Measurements from ENCODE around the gene IGLL5. TPM values are rescaled to one million over a fixed set of nuclear protein-coding genes. Genes with fewer than 3 reads are reported as not detected.

Gene IGLL5
- total RNA-seq, 1 donor from 2014 or later: not detected

DNA sequence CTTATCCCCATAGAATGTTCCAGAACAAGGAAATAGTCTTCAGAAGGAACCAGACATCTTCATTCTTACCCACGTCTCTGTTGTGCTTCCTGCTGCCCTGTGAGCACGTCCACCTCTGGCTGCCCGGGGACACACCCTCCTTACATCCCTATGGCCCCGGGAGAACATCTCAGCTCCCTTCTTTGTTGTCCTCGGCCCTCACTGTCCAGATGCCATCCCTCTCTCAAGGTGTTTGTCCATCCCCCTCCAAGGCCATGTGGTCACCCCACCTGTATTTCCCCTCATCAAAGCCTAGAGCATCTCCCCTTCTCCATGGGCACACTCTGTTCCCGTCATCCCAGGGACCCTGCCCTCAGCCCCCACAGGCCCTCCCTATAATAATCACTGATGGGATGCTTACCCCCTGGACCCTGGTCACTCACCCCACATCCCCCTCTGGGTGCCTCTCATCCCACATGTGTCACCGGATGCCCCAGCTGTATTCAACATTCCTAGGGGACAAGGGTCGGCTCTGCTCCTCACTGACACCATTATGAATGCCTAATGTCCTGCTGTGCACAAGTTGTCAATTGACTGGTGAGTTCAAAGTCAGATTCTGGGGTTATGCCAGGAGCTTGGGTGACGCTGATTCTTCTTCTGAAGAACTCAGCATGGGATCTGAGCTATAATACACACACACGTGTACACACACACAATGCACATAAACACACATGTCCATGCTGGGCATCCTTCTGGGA lies 28.8 kb downstream of the IGLL5 start:
- H3K4me3 ChIP-seq (ENCODE audit: low read depth, low read length): no peak overlapping the region
- no peak for DNase-seq (ENCODE audit: low read depth)
- TF ChIP-seq, protein P1, sequence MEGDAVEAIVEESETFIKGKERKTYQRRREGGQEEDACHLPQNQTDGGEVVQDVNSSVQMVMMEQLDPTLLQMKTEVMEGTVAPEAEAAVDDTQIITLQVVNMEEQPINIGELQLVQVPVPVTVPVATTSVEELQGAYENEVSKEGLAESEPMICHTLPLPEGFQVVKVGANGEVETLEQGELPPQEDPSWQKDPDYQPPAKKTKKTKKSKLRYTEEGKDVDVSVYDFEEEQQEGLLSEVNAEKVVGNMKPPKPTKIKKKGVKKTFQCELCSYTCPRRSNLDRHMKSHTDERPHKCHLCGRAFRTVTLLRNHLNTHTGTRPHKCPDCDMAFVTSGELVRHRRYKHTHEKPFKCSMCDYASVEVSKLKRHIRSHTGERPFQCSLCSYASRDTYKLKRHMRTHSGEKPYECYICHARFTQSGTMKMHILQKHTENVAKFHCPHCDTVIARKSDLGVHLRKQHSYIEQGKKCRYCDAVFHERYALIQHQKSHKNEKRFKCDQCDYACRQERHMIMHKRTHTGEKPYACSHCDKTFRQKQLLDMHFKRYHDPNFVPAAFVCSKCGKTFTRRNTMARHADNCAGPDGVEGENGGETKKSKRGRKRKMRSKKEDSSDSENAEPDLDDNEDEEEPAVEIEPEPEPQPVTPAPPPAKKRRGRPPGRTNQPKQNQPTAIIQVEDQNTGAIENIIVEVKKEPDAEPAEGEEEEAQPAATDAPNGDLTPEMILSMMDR (conservative IDR thresholded peaks at IDR 0.05; ENCODE audit: low read depth, low read length): no peak

DNA sequence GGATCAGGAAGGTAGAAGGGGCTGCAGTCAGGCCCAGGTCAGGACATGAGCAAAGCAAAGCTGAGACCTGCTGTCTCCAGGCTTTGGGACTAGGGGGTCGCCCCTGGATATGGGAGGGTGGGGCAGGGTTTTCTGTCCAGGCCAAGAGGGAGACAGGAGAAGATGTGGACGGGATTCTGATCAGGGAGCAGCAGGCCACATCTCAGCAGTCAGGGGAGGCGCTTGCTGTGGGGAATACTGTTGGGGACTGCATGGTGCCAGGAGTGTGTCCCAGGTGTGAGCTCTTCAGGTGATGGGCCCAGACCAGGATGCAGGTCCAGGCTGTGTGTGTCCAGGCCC lies 29.3 kb downstream of the IGLL5 start:
- no peak overlapping the region for H3K4me3 ChIP-seq (ENCODE audit: low read depth, low read length)
- no peak for DNase-seq (ENCODE audit: low read depth)
- TF ChIP-seq, protein P1 (conservative IDR thresholded peaks at IDR 0.05; ENCODE audit: low read depth, low read length): no peak

DNA sequence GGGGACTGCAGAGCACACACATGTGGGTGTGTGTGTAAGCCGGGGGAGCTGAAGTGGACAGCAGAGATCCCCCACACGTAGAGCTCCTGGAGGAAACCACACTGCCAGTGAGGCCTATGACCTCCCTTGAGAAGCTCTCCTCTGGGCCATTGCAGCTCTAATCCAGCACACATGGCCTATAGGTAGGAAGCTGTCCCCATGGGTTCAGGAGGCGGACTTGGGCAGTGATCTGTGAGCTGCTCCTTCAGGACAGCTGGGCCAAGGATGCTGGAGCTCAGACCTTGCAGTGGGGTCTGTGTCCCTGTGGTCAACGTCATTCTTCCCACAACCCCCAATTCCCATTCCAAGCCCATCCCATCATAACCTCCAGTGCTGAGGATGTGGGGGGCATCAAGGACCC lies 29.8 kb downstream of the IGLL5 start:
- DNase-seq (ENCODE audit: low read depth): no peak
- H3K4me3 ChIP-seq (ENCODE audit: low read depth, low read length): no peak overlapping the region
- TF ChIP-seq, protein P1 (conservative IDR thresholded peaks at IDR 0.05; ENCODE audit: low read depth, low read length): no peak

DNA sequence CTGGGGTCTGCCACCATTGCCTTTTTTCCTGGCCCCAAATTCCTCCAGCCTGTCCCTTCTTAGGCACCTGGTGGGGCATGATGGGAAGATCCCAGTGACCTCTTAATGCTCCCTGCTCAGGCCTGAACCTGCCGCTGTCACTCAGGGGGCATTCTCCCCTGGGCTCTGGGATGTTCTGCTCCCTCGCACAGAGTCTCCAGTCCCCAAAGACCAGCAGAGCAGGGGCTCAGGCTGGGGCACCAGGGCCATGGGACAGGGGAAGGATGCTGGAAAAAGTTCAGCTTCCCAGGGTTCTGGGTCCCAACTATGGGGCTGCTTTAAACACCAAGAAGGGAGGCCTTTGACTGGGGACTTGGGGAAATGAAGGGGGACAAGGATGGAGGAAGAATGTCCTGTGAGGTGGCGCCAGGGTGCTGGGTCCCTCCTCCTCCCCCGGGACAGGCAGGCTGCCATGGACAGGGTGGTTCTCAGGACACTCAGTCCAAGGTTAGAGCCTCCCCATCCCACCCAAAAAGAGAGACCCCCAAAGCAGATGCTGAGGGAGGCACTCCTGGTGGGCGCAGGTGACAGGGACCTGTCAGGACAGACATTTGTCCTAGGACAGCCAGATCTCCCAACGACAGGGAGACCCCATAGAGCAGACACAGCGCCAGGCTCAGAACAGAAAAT lies 30.8 kb downstream of the IGLL5 start:
- DNase-seq (ENCODE audit: low read depth): no peak

DNA sequence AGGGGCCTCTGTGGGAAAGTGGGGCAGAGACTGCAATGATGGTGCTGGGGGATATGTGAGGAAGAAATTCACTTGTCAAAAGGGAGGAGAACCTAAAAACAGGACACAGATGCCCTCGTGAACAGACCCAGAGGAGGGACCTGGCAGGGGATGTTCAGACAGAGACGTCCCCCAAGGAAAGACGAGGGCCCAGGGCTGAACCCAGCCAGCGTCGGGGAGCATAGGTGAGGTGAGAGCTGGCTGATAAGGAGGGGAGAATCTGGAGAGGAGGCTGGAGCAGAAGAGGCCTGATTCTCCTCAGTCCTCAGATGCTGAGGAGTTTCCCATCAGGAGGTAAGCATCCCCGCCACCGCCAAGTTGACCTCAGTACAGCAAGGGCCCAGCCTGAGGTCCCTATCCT lies 31.4 kb downstream of the IGLL5 start:
- TF ChIP-seq, protein P1 (conservative IDR thresholded peaks at IDR 0.05; ENCODE audit: low read depth, low read length): no peak
- no peak for DNase-seq (ENCODE audit: low read depth)

More for the DNA sequence above, 30.8 kb downstream of the IGLL5 start:
- no peak overlapping the region for H3K4me3 ChIP-seq (ENCODE audit: low read depth, low read length)
- TF ChIP-seq, protein P1 (conservative IDR thresholded peaks at IDR 0.05; ENCODE audit: low read depth, low read length): no peak

DNA sequence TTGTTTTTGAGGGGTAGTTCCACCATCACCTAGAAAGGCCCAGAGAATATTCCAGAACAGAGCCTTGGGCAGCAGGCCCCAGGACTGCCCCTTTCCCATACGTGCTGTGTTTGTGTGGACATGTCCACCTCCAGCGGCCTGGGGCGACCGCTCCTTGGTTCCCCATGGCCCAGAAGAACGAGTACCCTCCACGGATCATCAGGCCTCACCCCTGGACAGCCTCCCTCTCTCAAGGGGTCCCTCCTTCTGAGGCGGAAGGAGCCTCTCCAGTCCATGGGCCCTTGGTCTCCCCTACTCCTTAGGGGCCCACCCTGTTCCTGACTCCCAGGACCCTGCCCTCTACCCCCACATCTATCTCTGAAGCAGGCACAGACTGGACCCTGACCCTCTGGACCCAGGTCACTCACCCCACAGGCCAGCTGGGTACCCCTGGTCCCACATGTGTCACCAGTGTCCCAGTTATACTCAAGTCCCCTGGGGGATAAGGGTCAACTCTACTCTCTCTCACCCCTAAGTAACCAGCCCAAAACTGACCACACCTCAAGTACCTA lies 32.6 kb downstream of the IGLL5 start:
- H3K4me3 ChIP-seq (ENCODE audit: low read depth, low read length): no peak overlapping the region
- no peak for DNase-seq (ENCODE audit: low read depth)
- TF ChIP-seq, protein P1 (conservative IDR thresholded peaks at IDR 0.05; ENCODE audit: low read depth, low read length): no peak

More for the DNA sequence above, 31.4 kb downstream of the IGLL5 start:
- H3K4me3 ChIP-seq (ENCODE audit: low read depth, low read length): no peak overlapping the region

Measured in epithelial cell of proximal tubule (primary cell).